HCT116 (cell line): ENCODE results near the gene PPP1R3E.
"Not testable (repeated sequence)": the region's sequence is repeated elsewhere in the genome, so short reads cannot be mapped to it uniquely, and the experiment has no call there.

Experiments used
- CTCF ChIP-seq, 3 experiments: fragments of 200-600 bp in 1 of 3; sonication (generic) in 1 of 3; IDR thresholded peaks in 2 of 3; conservative IDR thresholded peaks in 1 of 3; 2 replicates each; pipeline ENCODE4 v1.5.1; 2012 to 2017; ENCODE audit warnings: low read depth in 2 of 3, low read length in 2 of 3, antibody characterized with exemption in 1 of 3, borderline replicate concordance in 1 of 3, control low read depth in 1 of 3, mild to moderate bottlenecking in 1 of 3, mixed read lengths in 1 of 3, mixed run types in 1 of 3, moderate library complexity in 1 of 3; ENCODE audit not compliant: insufficient read depth in 1 of 3
- EZH2phosphoT487 ChIP-seq: fragments of 200-600 bp; IDR thresholded peaks from 2 replicates; pipeline ENCODE4 v1.6.1; 2018; ENCODE audit warnings: antibody characterized with exemption, borderline replicate concordance
- POLR2A ChIP-seq: IDR thresholded peaks from 2 replicates; pipeline ENCODE4 v1.7.0; 2011; ENCODE audit warnings: borderline replicate concordance; ENCODE audit not compliant: insufficient read depth, insufficient read length; ENCODE audit errors: extremely low read depth
- POLR2AphosphoS5 ChIP-seq: IDR thresholded peaks from 2 replicates; pipeline ENCODE4 v1.6.1; 2011; ENCODE audit warnings: mild to moderate bottlenecking, low read depth, low read length, moderate library complexity
- SIN3A ChIP-seq: IDR thresholded peaks from 2 replicates; pipeline ENCODE4 v1.6.1; 2012; ENCODE audit warnings: low read depth
- SP1 ChIP-seq: IDR thresholded peaks from 2 replicates; pipeline ENCODE4 v1.6.1; 2012; ENCODE audit warnings: low read depth
- SRF ChIP-seq: IDR thresholded peaks from 2 replicates; pipeline ENCODE4 v1.6.1; 2012; ENCODE audit warnings: low read depth

DNA sequence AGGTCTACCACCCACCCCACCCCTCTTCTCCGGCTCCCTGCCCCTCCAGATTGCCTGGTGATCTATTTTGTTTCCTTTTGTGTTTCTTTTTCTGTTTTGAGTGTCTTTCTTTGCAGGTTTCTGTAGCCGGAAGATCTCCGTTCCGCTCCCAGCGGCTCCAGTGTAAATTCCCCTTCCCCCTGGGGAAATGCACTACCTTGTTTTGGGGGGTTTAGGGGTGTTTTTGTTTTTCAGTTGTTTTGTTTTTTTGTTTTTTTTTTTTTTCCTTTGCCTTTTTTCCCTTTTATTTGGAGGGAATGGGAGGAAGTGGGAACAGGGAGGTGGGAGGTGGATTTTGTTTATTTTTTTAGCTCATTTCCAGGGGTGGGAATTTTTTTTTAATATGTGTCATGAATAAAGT, 23.1 kb upstream of the PPP1R3E start:
- not testable (repeated sequence) for TF ChIP-seq SP1; POLR2A; SIN3A; POLR2AphosphoS5; CTCF (IDR thresholded peaks at IDR 0.05 in 2 of 3, conservative IDR thresholded peaks at IDR 0.05 in 1 of 3; ENCODE audit: borderline replicate concordance in 1 of 3, insufficient read depth in 1 of 3, low read depth in 2 of 3, low read length in 2 of 3); SRF; EZH2phosphoT487
